HEK293 (cell line): Measurements from ENCODE around the gene PSMD13.

Source experiments
- CTCF ChIA-PET: fragments of 350-600 bp; formaldehyde crosslinking; extraction: SDS; loops from one replicate; lab custom pipeline; 2021; ENCODE audit warnings: antibody characterized with exemption; lab: Yijun Ruan, JAX
- POLR2A ChIA-PET: fragments of 300-600 bp; formaldehyde crosslinking; extraction: SDS; loops from one replicate; lab custom pipeline; 2020; ENCODE audit warnings: antibody characterized with exemption, inconsistent platforms; lab: Yijun Ruan, JAX
- H3K27ac ChIP-seq: fragments of 200-500 bp; sonication (Bioruptor generic); 2 replicates; pipeline ENCODE4 v1.5.1; 2014; ENCODE audit warnings: low read depth, low read length, control low read depth, inconsistent platforms; ENCODE audit errors: extremely low read depth
- H3K36me3 ChIP-seq, 2 experiments: fragments of 200-500 bp in 1 of 2; sonication (Bioruptor generic) in 1 of 2; 1 replicate in 1 of 2; 2 replicates in 1 of 2; pipeline ENCODE4 v1.5.1; 2014 to 2017; ENCODE audit warnings: inconsistent platforms in 2 of 2, low read length in 2 of 2; ENCODE audit not compliant: control insufficient read depth in 2 of 2, insufficient read depth in 1 of 2
- H3K4me1 ChIP-seq: fragments of 200-500 bp; sonication (Bioruptor generic); 2 replicates; pipeline ENCODE4 v1.5.1; 2014; ENCODE audit warnings: mild to moderate bottlenecking, low read length, inconsistent platforms; ENCODE audit not compliant: control insufficient read depth, insufficient read depth
- H3K4me3 ChIP-seq: 2 replicates; pipeline ENCODE4 v1.5.1; 2011; ENCODE audit warnings: low read depth, mild to moderate bottlenecking, control low read depth, low read length, moderate library complexity
- H3K9me3 ChIP-seq: fragments of 200-500 bp; sonication (Bioruptor generic); 2 replicates; pipeline ENCODE4 v1.5.1; 2014; ENCODE audit warnings: low read depth, low read length, inconsistent platforms; ENCODE audit not compliant: control insufficient read depth, insufficient read depth
- HIC1 ChIP-seq: fragments of 450-650 bp; formaldehyde crosslinking; IDR thresholded peaks from 2 replicates; pipeline ENCODE4 v1.5.1; 2016; ENCODE audit warnings: missing biosample characterization, missing genetic modification characterization
- HOXC10 ChIP-seq: sonication (generic); formaldehyde crosslinking; IDR thresholded peaks from 2 replicates; pipeline ENCODE4 v1.8.1; 2023; ENCODE audit warnings: mild to moderate bottlenecking, missing genetic modification reagents
- KLF17 ChIP-seq: fragments of 450-650 bp; formaldehyde crosslinking; IDR thresholded peaks from 2 replicates; pipeline ENCODE4 v1.5.1; 2016; ENCODE audit warnings: missing biosample characterization, missing genetic modification characterization
- RBAK ChIP-seq: fragments of 450-650 bp; formaldehyde crosslinking; IDR thresholded peaks from 2 replicates; pipeline ENCODE4 v1.5.1; 2016; ENCODE audit warnings: missing biosample characterization, missing genetic modification characterization
- SCRT1 ChIP-seq: fragments of 450-650 bp; formaldehyde crosslinking; IDR thresholded peaks from 2 replicates; pipeline ENCODE4 v1.5.1; 2016; ENCODE audit warnings: missing biosample characterization, missing genetic modification characterization, borderline replicate concordance
- YY2 ChIP-seq: fragments of 450-650 bp; formaldehyde crosslinking; IDR thresholded peaks from 2 replicates; pipeline ENCODE4 v1.5.1; 2016; ENCODE audit warnings: missing biosample characterization, missing genetic modification characterization
- ZBTB49 ChIP-seq: fragments of 450-650 bp; formaldehyde crosslinking; IDR thresholded peaks from 2 replicates; pipeline ENCODE4 v1.5.1; 2016; ENCODE audit warnings: missing biosample characterization, missing genetic modification characterization, low read depth
- ZFP69B ChIP-seq: fragments of 450-650 bp; formaldehyde crosslinking; IDR thresholded peaks from 2 replicates; pipeline ENCODE4 v1.5.1; 2016; ENCODE audit warnings: missing biosample characterization, missing genetic modification characterization
- ZNF140 ChIP-seq: fragments of 450-650 bp; formaldehyde crosslinking; IDR thresholded peaks from 2 replicates; pipeline ENCODE4 v1.5.1; 2016; ENCODE audit warnings: missing biosample characterization, missing genetic modification characterization
- ZNF157 ChIP-seq: fragments of 450-650 bp; formaldehyde crosslinking; IDR thresholded peaks from 2 replicates; pipeline ENCODE4 v1.5.1; 2016; ENCODE audit warnings: missing biosample characterization, missing genetic modification characterization
- ZNF175 ChIP-seq: fragments of 450-650 bp; formaldehyde crosslinking; IDR thresholded peaks from 2 replicates; pipeline ENCODE4 v1.5.1; 2016; ENCODE audit warnings: missing biosample characterization, missing genetic modification characterization
- ZNF362 ChIP-seq: fragments of 450-650 bp; formaldehyde crosslinking; IDR thresholded peaks from 2 replicates; pipeline ENCODE4 v1.5.1; 2016; ENCODE audit warnings: missing biosample characterization, missing genetic modification characterization
- ZNF48 ChIP-seq: fragments of 450-650 bp; formaldehyde crosslinking; IDR thresholded peaks from 2 replicates; pipeline ENCODE4 v1.5.1; 2016; ENCODE audit warnings: missing biosample characterization, missing genetic modification characterization
- ZNF510 ChIP-seq: fragments of 450-650 bp; formaldehyde crosslinking; IDR thresholded peaks from 2 replicates; pipeline ENCODE4 v1.5.1; 2018; ENCODE audit warnings: mild to moderate bottlenecking, missing genetic modification characterization, missing biosample characterization; ENCODE audit not compliant: insufficient replicate concordance
- ZNF610 ChIP-seq: fragments of 450-650 bp; formaldehyde crosslinking; IDR thresholded peaks from 2 replicates; pipeline ENCODE4 v1.5.1; 2016; ENCODE audit warnings: missing biosample characterization, missing genetic modification characterization, borderline replicate concordance
- ZNF623 ChIP-seq: fragments of 450-650 bp; formaldehyde crosslinking; IDR thresholded peaks from 2 replicates; pipeline ENCODE4 v1.5.1; 2016; ENCODE audit warnings: missing biosample characterization, missing genetic modification characterization
- ZSCAN30 ChIP-seq: fragments of 450-650 bp; IDR thresholded peaks from 2 replicates; pipeline ENCODE4 v1.5.1; 2018; ENCODE audit warnings: missing biosample characterization, mild to moderate bottlenecking, missing genetic modification characterization, moderate library complexity
- TF ChIP-seq, protein P1 (sequence below): IDR thresholded peaks from 2 replicates; pipeline ENCODE4 v1.6.1; 2011; ENCODE audit warnings: mild to moderate bottlenecking, low read depth, low read length, borderline replicate concordance
- TF ChIP-seq, protein P2 (sequence below): fragments of 450-650 bp; formaldehyde crosslinking; IDR thresholded peaks from 2 replicates; pipeline ENCODE4 v1.5.1; 2016; ENCODE audit warnings: missing biosample characterization, missing genetic modification characterization
- TF ChIP-seq, protein P3 (sequence below): fragments of 450-650 bp; formaldehyde crosslinking; IDR thresholded peaks from 2 replicates; pipeline ENCODE4 v1.5.1; 2016; ENCODE audit warnings: missing biosample characterization, missing genetic modification characterization
- TF ChIP-seq, protein P4 (sequence below): fragments of 450-650 bp; formaldehyde crosslinking; IDR thresholded peaks from 2 replicates; pipeline ENCODE4 v1.5.1; 2017; ENCODE audit warnings: missing biosample characterization, missing genetic modification characterization

The PSMD13 gene

DNA sequence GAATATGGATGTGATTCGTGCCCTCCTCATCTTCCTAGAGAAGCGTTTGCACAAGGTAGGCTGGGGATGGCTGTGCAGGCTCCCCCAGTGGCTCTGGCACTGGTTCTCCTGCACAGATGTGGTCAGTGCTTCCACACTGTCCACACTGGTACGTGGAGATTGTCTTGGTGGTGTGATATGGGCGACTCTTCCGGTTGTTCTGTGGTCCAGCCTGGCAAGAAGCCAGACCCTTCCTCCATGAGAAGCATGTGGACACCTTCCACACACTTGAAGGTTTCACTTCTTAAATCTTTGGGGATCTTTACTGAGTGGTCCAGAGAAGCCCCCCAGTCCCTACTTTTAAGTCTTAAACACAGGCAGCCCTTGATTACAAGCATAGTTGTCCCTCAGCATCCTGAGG lies 25.5 kb upstream of the PSMD13 start:
- H3K9me3 ChIP-seq, result no peaks in the 10 kb centered on the region
- ChIA-PET POLR2A (interaction anchor here (1.0 kb wide), 1 partner anchor 8 kb away, joined by 3 read pairs; no protein-coding TSS in a partner anchor), CTCF (interaction anchor here (0.5 to 0.8 kb wide), 2 partner anchors 11 to 308 kb away, joined by 3 to 4 read pairs; no protein-coding TSS in a partner anchor)
- TF ChIP-seq ZFP69B (tag by site-specific recombination) (no peak), ZSCAN30 (no peak), ZNF140 (tag by site-specific recombination) (no peak), ZNF157 (tag by site-specific recombination) (no peak), ZNF510 (tag by site-specific recombination) (no peak), ZNF610 (no peak), SCRT1 (tag by site-specific recombination) (no peak), HIC1 (tag by site-specific recombination) (no peak), ZNF362 (tag by site-specific recombination) (no peak), RBAK (tag by site-specific recombination) (no peak), ZNF175 (no peak), YY2 (tag by site-specific recombination) (no peak), HOXC10 (no peak), KLF17 (tag by site-specific recombination) (no peak), ZNF48 (no peak)
- TF ChIP-seq, protein P1, sequence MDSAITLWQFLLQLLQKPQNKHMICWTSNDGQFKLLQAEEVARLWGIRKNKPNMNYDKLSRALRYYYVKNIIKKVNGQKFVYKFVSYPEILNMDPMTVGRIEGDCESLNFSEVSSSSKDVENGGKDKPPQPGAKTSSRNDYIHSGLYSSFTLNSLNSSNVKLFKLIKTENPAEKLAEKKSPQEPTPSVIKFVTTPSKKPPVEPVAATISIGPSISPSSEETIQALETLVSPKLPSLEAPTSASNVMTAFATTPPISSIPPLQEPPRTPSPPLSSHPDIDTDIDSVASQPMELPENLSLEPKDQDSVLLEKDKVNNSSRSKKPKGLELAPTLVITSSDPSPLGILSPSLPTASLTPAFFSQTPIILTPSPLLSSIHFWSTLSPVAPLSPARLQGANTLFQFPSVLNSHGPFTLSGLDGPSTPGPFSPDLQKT, result no peak
- TF ChIP-seq, protein P2, sequence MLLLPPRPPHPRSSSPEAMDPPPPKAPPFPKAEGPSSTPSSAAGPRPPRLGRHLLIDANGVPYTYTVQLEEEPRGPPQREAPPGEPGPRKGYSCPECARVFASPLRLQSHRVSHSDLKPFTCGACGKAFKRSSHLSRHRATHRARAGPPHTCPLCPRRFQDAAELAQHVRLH (tag by site-specific recombination), result no peak
- H3K27ac ChIP-seq, result no peak overlapping the region
- H3K4me1 ChIP-seq, result no peaks in the 10 kb centered on the region
- H3K36me3 ChIP-seq, result peaks cover 0 to 72% of the 10 kb centered on the region in 2 experiments; a peak in 1 of 3 replicates
- no peak overlapping the region for H3K4me3 ChIP-seq

GRCh38 chr11:211741-212140 lies 25.0 kb upstream of the PSMD13 start:
- Histone ChIP-seq H3K4me3 (no peak overlapping the region), H3K4me1 (no peaks in the 10 kb centered on the region), H3K27ac (no peak overlapping the region), H3K9me3 (no peaks in the 10 kb centered on the region), H3K36me3 (peaks cover 0 to 76% of the 10 kb centered on the region in 2 experiments; a peak in 1 of 3 replicates)
- POLR2A ChIA-PET, result no interaction called here
- CTCF ChIA-PET, result interaction anchor here (0.5 to 0.8 kb wide), 3 partner anchors 12 to 329 kb away, joined by 3 to 4 read pairs (median 4); no protein-coding TSS in a partner anchor
- TF ChIP-seq, protein P3, sequence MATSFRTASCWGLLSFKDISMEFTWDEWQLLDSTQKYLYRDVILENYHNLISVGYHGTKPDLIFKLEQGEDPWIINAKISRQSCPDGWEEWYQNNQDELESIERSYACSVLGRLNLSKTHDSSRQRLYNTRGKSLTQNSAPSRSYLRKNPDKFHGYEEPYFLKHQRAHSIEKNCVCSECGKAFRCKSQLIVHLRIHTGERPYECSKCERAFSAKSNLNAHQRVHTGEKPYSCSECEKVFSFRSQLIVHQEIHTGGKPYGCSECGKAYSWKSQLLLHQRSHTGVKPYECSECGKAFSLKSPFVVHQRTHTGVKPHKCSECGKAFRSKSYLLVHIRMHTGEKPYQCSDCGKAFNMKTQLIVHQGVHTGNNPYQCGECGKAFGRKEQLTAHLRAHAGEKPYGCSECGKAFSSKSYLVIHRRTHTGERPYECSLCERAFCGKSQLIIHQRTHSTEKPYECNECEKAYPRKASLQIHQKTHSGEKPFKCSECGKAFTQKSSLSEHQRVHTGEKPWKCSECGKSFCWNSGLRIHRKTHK, result no peak
- TF ChIP-seq ZNF623 (tag by site-specific recombination), result no peak
- TF ChIP-seq ZBTB49 (tag by site-specific recombination), result no peak
- TF ChIP-seq, protein P4, sequence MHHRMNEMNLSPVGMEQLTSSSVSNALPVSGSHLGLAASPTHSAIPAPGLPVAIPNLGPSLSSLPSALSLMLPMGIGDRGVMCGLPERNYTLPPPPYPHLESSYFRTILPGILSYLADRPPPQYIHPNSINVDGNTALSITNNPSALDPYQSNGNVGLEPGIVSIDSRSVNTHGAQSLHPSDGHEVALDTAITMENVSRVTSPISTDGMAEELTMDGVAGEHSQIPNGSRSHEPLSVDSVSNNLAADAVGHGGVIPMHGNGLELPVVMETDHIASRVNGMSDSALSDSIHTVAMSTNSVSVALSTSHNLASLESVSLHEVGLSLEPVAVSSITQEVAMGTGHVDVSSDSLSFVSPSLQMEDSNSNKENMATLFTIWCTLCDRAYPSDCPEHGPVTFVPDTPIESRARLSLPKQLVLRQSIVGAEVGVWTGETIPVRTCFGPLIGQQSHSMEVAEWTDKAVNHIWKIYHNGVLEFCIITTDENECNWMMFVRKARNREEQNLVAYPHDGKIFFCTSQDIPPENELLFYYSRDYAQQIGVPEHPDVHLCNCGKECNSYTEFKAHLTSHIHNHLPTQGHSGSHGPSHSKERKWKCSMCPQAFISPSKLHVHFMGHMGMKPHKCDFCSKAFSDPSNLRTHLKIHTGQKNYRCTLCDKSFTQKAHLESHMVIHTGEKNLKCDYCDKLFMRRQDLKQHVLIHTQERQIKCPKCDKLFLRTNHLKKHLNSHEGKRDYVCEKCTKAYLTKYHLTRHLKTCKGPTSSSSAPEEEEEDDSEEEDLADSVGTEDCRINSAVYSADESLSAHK, result no peak
